Measurements from ENCODE around the gene ZEB1. TPM values are rescaled to one million over a fixed set of nuclear protein-coding genes. Genes with fewer than 3 reads are reported as not detected.

ZEB1 gene
- total RNA-seq, 1 donor from 2014 or later: 85.4 TPM

DNA sequence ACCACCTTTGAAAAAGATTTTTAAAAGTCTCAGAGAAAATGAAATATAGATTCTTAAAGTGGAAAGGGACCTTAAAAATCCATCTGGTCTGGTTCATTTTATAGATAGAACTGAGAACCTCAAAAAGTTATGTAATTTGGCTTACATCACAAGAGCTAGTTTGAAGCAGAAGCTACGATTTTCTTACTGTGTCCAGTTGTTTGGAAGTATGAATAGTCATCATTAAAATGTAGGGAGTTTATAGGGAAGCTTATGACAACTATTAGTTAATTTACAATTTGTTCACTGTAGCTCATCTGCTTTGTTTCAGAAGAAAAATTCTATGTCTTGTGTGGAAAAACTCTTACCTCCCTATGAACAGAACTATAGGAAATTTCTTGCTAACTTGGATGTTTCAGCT, 26.9 kb downstream of the ZEB1 start:
- peaks cover 90% of the 10 kb centered on the region for H3K4me1 ChIP-seq
- intact Hi-C loops (cut with micrococcal nuclease): no loop called here
- H3K27me3 ChIP-seq (ENCODE audit: low read depth): no peaks in the 10 kb centered on the region
- no peaks in the 10 kb centered on the region for H3K9me3 ChIP-seq (replicated peaks)
- H3K27ac ChIP-seq (replicated peaks): no peak overlapping the region
- no peak for DNase-seq
- no peak overlapping the region for H3K4me3 ChIP-seq
- TF ChIP-seq, protein P1, sequence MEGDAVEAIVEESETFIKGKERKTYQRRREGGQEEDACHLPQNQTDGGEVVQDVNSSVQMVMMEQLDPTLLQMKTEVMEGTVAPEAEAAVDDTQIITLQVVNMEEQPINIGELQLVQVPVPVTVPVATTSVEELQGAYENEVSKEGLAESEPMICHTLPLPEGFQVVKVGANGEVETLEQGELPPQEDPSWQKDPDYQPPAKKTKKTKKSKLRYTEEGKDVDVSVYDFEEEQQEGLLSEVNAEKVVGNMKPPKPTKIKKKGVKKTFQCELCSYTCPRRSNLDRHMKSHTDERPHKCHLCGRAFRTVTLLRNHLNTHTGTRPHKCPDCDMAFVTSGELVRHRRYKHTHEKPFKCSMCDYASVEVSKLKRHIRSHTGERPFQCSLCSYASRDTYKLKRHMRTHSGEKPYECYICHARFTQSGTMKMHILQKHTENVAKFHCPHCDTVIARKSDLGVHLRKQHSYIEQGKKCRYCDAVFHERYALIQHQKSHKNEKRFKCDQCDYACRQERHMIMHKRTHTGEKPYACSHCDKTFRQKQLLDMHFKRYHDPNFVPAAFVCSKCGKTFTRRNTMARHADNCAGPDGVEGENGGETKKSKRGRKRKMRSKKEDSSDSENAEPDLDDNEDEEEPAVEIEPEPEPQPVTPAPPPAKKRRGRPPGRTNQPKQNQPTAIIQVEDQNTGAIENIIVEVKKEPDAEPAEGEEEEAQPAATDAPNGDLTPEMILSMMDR (IDR thresholded peaks at IDR 0.05; ENCODE audit: borderline replicate concordance): no peak
- no peaks in the 10 kb centered on the region for H3K36me3 ChIP-seq

DNA sequence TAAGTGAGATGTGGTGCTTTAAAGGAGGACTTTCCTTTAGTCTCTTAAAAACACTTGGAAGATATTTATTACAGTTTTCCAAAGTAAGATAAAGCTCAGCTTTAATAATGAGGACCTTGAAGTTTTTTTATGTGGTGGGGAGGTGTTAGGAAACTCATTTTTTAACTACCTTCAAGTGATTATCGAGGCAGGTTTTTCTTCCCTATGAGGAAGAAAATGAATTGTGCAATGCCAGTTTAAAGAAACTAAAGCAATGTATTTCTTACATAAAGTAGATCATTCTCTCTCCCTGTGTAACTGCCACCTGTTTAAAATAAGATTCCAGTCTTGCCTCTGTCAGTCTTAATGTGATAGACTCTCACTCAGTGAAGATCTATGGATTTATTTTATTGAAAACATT, 27.9 kb downstream of the ZEB1 start:
- no peak overlapping the region for H3K4me3 ChIP-seq
- peaks cover 93% of the 10 kb centered on the region for H3K4me1 ChIP-seq
- no peaks in the 10 kb centered on the region for H3K27me3 ChIP-seq (ENCODE audit: low read depth)
- H3K9me3 ChIP-seq (replicated peaks): no peaks in the 10 kb centered on the region
- intact Hi-C loops (cut with micrococcal nuclease): no loop called here
- no peak overlapping the region for H3K27ac ChIP-seq (replicated peaks)
- no peaks in the 10 kb centered on the region for H3K36me3 ChIP-seq
- TF ChIP-seq, protein P1 (IDR thresholded peaks at IDR 0.05; ENCODE audit: borderline replicate concordance): no peak
- DNase-seq: no peak

DNA sequence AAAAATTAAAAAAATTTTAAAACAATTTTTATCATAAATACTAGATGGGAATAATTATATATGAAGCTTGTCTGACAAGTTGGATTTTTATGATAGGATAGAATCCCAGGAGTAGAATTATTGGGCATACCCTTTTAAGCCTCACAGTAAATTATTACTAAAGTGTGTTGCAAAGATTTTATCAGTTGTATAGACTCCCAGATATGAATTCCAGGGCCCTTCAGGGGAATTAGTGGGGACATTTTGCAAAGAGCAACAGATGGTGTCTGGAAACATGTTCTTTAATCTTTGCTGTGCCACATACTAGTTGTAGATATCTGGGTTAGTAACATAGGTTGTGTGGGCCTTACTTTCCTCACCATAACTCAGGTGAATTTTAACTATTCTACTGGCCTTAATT, 28.7 kb downstream of the ZEB1 start:
- Histone ChIP-seq H3K9me3 (replicated peaks) (no peaks in the 10 kb centered on the region), H3K4me1 (peaks cover 93% of the 10 kb centered on the region)

DNA sequence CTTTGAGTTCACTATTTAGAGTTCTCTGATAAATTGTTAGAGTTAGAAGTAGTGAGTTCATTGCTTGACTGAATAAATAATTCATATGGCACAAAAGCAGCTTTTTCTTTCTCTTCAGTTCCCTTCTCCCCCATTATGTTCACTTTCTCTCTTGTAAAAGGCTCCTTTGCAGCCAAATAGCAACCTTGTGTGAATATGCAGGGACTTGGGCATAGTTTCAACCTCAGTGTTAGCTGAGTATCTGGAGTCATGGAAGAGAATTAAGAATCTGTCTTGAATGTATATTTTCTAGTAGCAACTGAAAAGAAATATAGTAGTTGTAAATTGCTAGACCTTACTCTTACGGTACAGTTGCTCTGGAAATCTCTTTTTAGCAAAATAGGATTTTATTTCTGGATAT, 31.9 kb downstream of the ZEB1 start:
- TF ChIP-seq, protein P1 (IDR thresholded peaks at IDR 0.05; ENCODE audit: borderline replicate concordance): no peak
- H3K4me3 ChIP-seq: no peak overlapping the region
- H3K27ac ChIP-seq (replicated peaks): no peak overlapping the region
- no peaks in the 10 kb centered on the region for H3K27me3 ChIP-seq (ENCODE audit: low read depth)
- no peaks in the 10 kb centered on the region for H3K36me3 ChIP-seq
- peaks cover 93% of the 10 kb centered on the region for H3K4me1 ChIP-seq
- H3K9me3 ChIP-seq (replicated peaks): no peaks in the 10 kb centered on the region
- intact Hi-C loops (cut with micrococcal nuclease): no loop called here
- no peak for DNase-seq

More for the DNA sequence above, 28.7 kb downstream of the ZEB1 start:
- TF ChIP-seq, protein P1 (IDR thresholded peaks at IDR 0.05; ENCODE audit: borderline replicate concordance): no peak
- H3K4me3 ChIP-seq: no peak overlapping the region
- H3K27me3 ChIP-seq (ENCODE audit: low read depth): no peaks in the 10 kb centered on the region
- H3K36me3 ChIP-seq: no peaks in the 10 kb centered on the region
- intact Hi-C loops (cut with micrococcal nuclease): no loop called here
- DNase-seq: no peak
- H3K27ac ChIP-seq (replicated peaks): peak overlapping the region; percentile 18

DNA sequence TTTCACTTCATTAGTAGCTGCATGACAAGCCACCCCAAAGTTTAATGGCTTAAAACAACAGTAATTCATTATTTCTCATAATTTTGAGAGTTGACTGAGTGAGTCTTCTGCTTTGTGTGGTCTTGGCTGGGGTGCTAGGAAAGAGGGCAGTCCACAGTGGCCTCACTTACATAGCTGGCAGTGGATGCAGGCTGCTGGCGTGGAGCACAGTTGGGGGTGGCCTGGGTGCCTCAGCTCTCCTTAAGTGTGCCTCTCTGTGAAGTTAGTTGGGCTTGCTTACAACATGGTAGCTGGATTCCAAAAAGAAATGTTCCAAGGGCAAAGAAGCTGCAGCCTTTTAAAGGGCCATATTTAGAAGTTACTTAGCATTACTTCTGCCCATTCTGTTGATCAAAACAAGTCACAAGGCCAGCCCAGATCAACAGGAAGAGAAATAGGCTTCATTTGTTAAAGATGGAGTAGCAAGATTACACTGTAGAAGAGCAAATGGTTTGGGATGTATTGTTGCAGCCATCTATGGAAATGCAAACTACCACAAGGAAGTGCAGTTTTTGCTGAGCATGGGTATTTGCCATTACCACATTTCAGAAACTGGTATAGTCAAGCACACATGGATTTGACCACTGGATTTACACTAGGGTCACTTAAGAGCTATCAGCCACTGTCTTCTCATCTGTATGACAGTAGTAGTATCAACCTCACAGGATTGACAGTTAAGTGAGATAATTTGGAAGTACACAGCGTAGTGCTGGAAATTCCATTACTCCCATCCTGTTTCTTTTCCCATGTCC, 33.6 kb downstream of the ZEB1 start:
- Histone ChIP-seq H3K9me3 (replicated peaks) (no peaks in the 10 kb centered on the region), H3K27me3 (ENCODE audit: low read depth) (no peaks in the 10 kb centered on the region), H3K27ac (replicated peaks) (no peak overlapping the region), H3K4me1 (peaks cover 84% of the 10 kb centered on the region), H3K4me3 (no peak overlapping the region), H3K36me3 (no peaks in the 10 kb centered on the region)
- TF ChIP-seq, protein P1 (IDR thresholded peaks at IDR 0.05; ENCODE audit: borderline replicate concordance): no peak
- no peak for DNase-seq
- intact Hi-C loops (cut with micrococcal nuclease): no loop called here

Measured in left ventricle myocardium inferior (tissue), 1 donor.